OCI-LY1 (cell line): ENCODE data around the gene MUS81.

Source experiments
- H2AFZ ChIP-seq: fragments of 200-600 bp; sonication (generic), shearing (Covaris generic); 2 replicates; pipeline ENCODE4 v1.6.0; 2014; ENCODE audit warnings: antibody characterized with exemption, mild to moderate bottlenecking, low read length
- H3F3A ChIP-seq: fragments of 200-600 bp; sonication (generic), shearing (Covaris generic); 2 replicates; pipeline ENCODE4 v1.6.0; 2014; ENCODE audit warnings: mild to moderate bottlenecking, antibody characterized with exemption, low read length, moderate library complexity; ENCODE audit not compliant: insufficient read depth
- H3K27ac ChIP-seq: fragments of 200-600 bp; sonication (generic); 2 replicates; pipeline ENCODE4 v1.5.1; 2014; ENCODE audit warnings: low read length, mixed run types, mild to moderate bottlenecking, low read depth; ENCODE audit not compliant: poor library complexity, severe bottlenecking
- H3K27me3 ChIP-seq: fragments of 200-600 bp; sonication (generic); 2 replicates; pipeline ENCODE4 v1.6.0; 2014; ENCODE audit warnings: antibody characterized with exemption, mild to moderate bottlenecking, low read length, moderate library complexity; ENCODE audit not compliant: insufficient read depth
- H3K36me3 ChIP-seq: fragments of 200-600 bp; sonication (generic); 2 replicates; pipeline ENCODE4 v1.6.1; 2014; ENCODE audit warnings: mild to moderate bottlenecking, antibody characterized with exemption, low read length, moderate library complexity, mixed read lengths; ENCODE audit not compliant: insufficient read depth
- H3K4me1 ChIP-seq: fragments of 200-600 bp; sonication (generic); 2 replicates; pipeline ENCODE4 v1.5.1; 2014; ENCODE audit warnings: mild to moderate bottlenecking, low read length, moderate library complexity; ENCODE audit not compliant: insufficient read depth, severe bottlenecking
- H3K4me2 ChIP-seq: fragments of 200-600 bp; sonication (generic), shearing (Covaris generic); 2 replicates; pipeline ENCODE4 v1.6.1; 2014; ENCODE audit warnings: low read length
- H3K4me3 ChIP-seq: fragments of 200-600 bp; sonication (generic); 2 replicates; pipeline ENCODE4 v1.5.1; 2014; ENCODE audit warnings: low read length, low read depth, mild to moderate bottlenecking, mixed read lengths; ENCODE audit not compliant: poor library complexity, severe bottlenecking
- H3K79me2 ChIP-seq: fragments of 200-600 bp; shearing (Covaris generic); 2 replicates; pipeline ENCODE4 v1.6.1; 2016; ENCODE audit warnings: mixed run types, low read length, mixed read lengths; ENCODE audit not compliant: insufficient read depth
- H3K9ac ChIP-seq: fragments of 200-600 bp; sonication (generic), shearing (Covaris generic); 2 replicates; pipeline ENCODE4 v1.6.1; 2014; ENCODE audit warnings: mild to moderate bottlenecking, low read length, mixed read lengths
- H3K9me2 ChIP-seq: fragments of 200-600 bp; sonication (generic), shearing (Covaris generic); 2 replicates; pipeline ENCODE4 v1.6.1; 2014; ENCODE audit warnings: low read depth, mild to moderate bottlenecking, low read length, mixed read lengths
- H3K9me3 ChIP-seq: fragments of 200-600 bp; shearing (Covaris generic); 2 replicates; pipeline ENCODE4 v1.6.1; 2014; ENCODE audit warnings: low read length, mixed read lengths
- H4K20me1 ChIP-seq: fragments of 200-600 bp; sonication (generic), shearing (Covaris generic); 2 replicates; pipeline ENCODE4 v1.6.0; 2016; ENCODE audit warnings: mild to moderate bottlenecking, low read length; ENCODE audit not compliant: insufficient read depth
- CTCF ChIP-seq: fragments of 200-600 bp; sonication (generic), shearing (Covaris generic); IDR thresholded peaks from 2 replicates; pipeline ENCODE4 v1.5.1; 2017; ENCODE audit warnings: mild to moderate bottlenecking, antibody characterized with exemption, low read length, moderate library complexity, mixed read lengths
- EZH2 ChIP-seq: fragments of 200-600 bp; sonication (generic), shearing (Covaris generic); IDR thresholded peaks from 2 replicates; pipeline ENCODE4 v1.8.0; 2017; ENCODE audit warnings: borderline replicate concordance, mixed run types, mild to moderate bottlenecking, antibody characterized with exemption, low read length, moderate library complexity, mixed read lengths

MUS81 gene

GRCh38 chr11:65833297-65834030 lies 26.8 kb upstream of the MUS81 start, which contains the start of gene SNX32:
TSS of gene SNX32 (plus strand) at chr11:65833963. CDS start at chr11:65834066, 103 bp downstream.
- Histone ChIP-seq H3K4me2 (no peak within 1 kb of the TSS), H3K9me2 (no peaks in the 10 kb centered on the region), H3K27me3 (no peaks in the 10 kb centered on the region), H3K27ac (no peak within 1 kb of the TSS), H3K4me3 (no peak within 1 kb of the TSS), H3K4me1 (no peaks in the 10 kb centered on the region), H3K9ac (no peak within 1 kb of the TSS), H3K79me2 (no peaks in the 10 kb centered on the region), H3K36me3 (no peaks in the 10 kb centered on the region), H2AFZ (no peak within 1 kb of the TSS), H3K9me3 (peaks cover 3% of the 10 kb centered on the region; the same call in 1 of the 2 replicates), H3F3A (no peaks in the 10 kb centered on the region), H4K20me1 (no peaks in the 10 kb centered on the region)
- TF ChIP-seq EZH2 = no peak
- TF ChIP-seq CTCF = no peak

- Histone ChIP-seq H3K9ac (no peak overlapping the region), H3K79me2 (no peaks in the 10 kb centered on the region), H3K27ac (no peak overlapping the region), H3K36me3 (no peaks in the 10 kb centered on the region), H3K9me3 (peaks cover 3% of the 10 kb centered on the region; the same call in 1 of the 2 replicates), H3K27me3 (no peaks in the 10 kb centered on the region), H2AFZ (no peak overlapping the region), H3K4me1 (no peaks in the 10 kb centered on the region), H4K20me1 (no peaks in the 10 kb centered on the region), H3K9me2 (no peaks in the 10 kb centered on the region), H3F3A (no peaks in the 10 kb centered on the region), H3K4me3 (no peak overlapping the region), H3K4me2 (no peak overlapping the region)
- TF ChIP-seq CTCF (no peak), EZH2 (no peak)
Observed at GRCh38 chr11:65834202-65834601, 26.0 kb upstream of the MUS81 start.

GRCh38 chr11:65842144-65842543 lies 18.1 kb upstream of the MUS81 start:
- Histone ChIP-seq H3K27me3 (no peaks in the 10 kb centered on the region), H3K9me2 (no peaks in the 10 kb centered on the region), H3K36me3 (no peaks in the 10 kb centered on the region), H3K9me3 (peaks cover 2% of the 10 kb centered on the region; the same call in 1 of the 2 replicates), H3K27ac (no peak overlapping the region), H3K79me2 (no peaks in the 10 kb centered on the region), H4K20me1 (no peaks in the 10 kb centered on the region), H3K4me1 (no peaks in the 10 kb centered on the region), H3K4me3 (no peak overlapping the region), H3K4me2 (no peak overlapping the region), H2AFZ (no peak overlapping the region), H3K9ac (no peak overlapping the region), H3F3A (no peaks in the 10 kb centered on the region)
- no peak for TF ChIP-seq CTCF
- no peak for TF ChIP-seq EZH2
